VCaP (cell line): Measurements from ENCODE around the gene ANK2.

Source experiments
- H3K27ac ChIP-seq: fragments of 450-650 bp; 2 replicates; pipeline ENCODE4 v1.5.1; 2017
- TF ChIP-seq, protein P1 (sequence below): fragments of 450-650 bp; conservative IDR thresholded peaks from 2 replicates; pipeline ENCODE4 v1.5.1; 2017; ENCODE audit warnings: mild to moderate bottlenecking, moderate library complexity

ANK2 gene

GRCh38 chr4:113371111-113371510, 321.7 kb downstream of the ANK2 start:
- TF ChIP-seq, protein P1, sequence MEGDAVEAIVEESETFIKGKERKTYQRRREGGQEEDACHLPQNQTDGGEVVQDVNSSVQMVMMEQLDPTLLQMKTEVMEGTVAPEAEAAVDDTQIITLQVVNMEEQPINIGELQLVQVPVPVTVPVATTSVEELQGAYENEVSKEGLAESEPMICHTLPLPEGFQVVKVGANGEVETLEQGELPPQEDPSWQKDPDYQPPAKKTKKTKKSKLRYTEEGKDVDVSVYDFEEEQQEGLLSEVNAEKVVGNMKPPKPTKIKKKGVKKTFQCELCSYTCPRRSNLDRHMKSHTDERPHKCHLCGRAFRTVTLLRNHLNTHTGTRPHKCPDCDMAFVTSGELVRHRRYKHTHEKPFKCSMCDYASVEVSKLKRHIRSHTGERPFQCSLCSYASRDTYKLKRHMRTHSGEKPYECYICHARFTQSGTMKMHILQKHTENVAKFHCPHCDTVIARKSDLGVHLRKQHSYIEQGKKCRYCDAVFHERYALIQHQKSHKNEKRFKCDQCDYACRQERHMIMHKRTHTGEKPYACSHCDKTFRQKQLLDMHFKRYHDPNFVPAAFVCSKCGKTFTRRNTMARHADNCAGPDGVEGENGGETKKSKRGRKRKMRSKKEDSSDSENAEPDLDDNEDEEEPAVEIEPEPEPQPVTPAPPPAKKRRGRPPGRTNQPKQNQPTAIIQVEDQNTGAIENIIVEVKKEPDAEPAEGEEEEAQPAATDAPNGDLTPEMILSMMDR = no peak
- no peak overlapping the region for H3K27ac ChIP-seq

GRCh38 chr4:113375964-113376666, 326.7 kb downstream of the ANK2 start:
- H3K27ac ChIP-seq = no peak overlapping the region
- TF ChIP-seq, protein P1 = no peak

- TF ChIP-seq, protein P1 = no peak
- no peak overlapping the region for H3K27ac ChIP-seq
Measured at GRCh38 chr4:113378836-113379235, 329.4 kb downstream of the ANK2 start.

GRCh38 chr4:113382704-113383103, 333.3 kb downstream of the ANK2 start:
- no peak overlapping the region for H3K27ac ChIP-seq

GRCh38 chr4:113383111-113383785, 333.8 kb downstream of the ANK2 start:
- TF ChIP-seq, protein P1 = no peak
- H3K27ac ChIP-seq = no peak overlapping the region

More at GRCh38 chr4:113382704-113383103, 333.3 kb downstream of the ANK2 start:
- TF ChIP-seq, protein P1 = no peak

DNA sequence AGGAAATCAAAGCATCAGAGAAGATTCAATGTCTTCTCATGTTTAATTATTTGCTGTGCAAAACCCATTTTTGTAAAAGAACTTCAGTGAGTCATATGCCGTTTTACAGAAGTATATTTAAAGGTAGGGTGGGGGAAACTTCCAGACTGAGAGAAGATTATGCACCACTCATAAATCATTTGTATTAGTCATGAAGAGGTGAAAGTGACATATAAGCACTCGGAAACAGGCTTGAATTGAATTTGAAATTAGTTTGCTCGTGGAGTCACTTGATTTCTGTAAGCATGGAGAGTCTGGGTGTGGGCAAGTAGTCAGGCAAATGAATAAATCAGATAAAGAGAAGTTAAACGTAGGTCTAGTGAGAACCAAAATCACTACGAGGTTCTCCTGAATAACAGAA, 335.1 kb downstream of the ANK2 start:
- TF ChIP-seq, protein P1 = no peak
- H3K27ac ChIP-seq = no peak overlapping the region

GRCh38 chr4:113385281-113385899, 335.9 kb downstream of the ANK2 start:
- H3K27ac ChIP-seq = no peak overlapping the region

More at GRCh38 chr4:113385281-113385899, 335.9 kb downstream of the ANK2 start:
- TF ChIP-seq, protein P1 = no peak
